Measurements from ENCODE around the gene LPXN. TPM values are rescaled to one million over a fixed set of nuclear protein-coding genes. Genes with fewer than 3 reads are reported as not detected.

Gene LPXN
- total RNA-seq, 1 donor from 2014 or later, result 138 TPM

GRCh38 chr11:58579192-58580129 lies 3.8 kb upstream of the LPXN start:
- intact Hi-C loops (cut with micrococcal nuclease), result loop anchor here (1.0 to 10.0 kb wide), 8 partner anchors 11 to 1233 kb away; partner anchors contain the start of genes MRPL16, SLC43A3 and STX3

- intact Hi-C loops (cut with micrococcal nuclease), result loop anchor here (1.0 to 10.0 kb wide), 20 partner anchors 10 to 1253 kb away; partner anchors contain the start of genes CLP1, FAM111A, MED19 and MRPL16
Observed at GRCh38 chr11:58578635-58579191, 3.1 kb upstream of the LPXN start, which contains the start of gene ZFP91. TSS of gene ZFP91 (plus strand) at chr11:58579063. CDS start at chr11:58579282, 219 bp downstream.

GRCh38 chr11:58578136-58578634 lies 2.5 kb upstream of the LPXN start:
- intact Hi-C loops (cut with micrococcal nuclease), result loop anchor here (1.0 to 10.0 kb wide), 19 partner anchors 53 to 1253 kb away; partner anchors contain the start of genes CLP1, FAM111A, MED19 and MRPL16

- intact Hi-C loops (cut with micrococcal nuclease), result loop anchor here (1.0 to 10.0 kb wide), 19 partner anchors 52 to 1252 kb away; partner anchors contain the start of genes CLP1, FAM111A, MED19 and MRPL16
Observed at GRCh38 chr11:58577555-58578135, 2.0 kb upstream of the LPXN start.

GRCh38 chr11:58576887-58577471 lies 1.3 kb upstream of the LPXN start:
- intact Hi-C loops (cut with micrococcal nuclease), result loop anchor here (1.0 to 10.0 kb wide), 5 partner anchors 98 to 1235 kb away; partner anchors contain the start of genes MRPL16, SLC43A3 and STX3

GRCh38 chr11:58574881-58575280 lies 775 bp downstream of the LPXN start:
- intact Hi-C loops (cut with micrococcal nuclease), result loop anchor here (2.0 to 10.0 kb wide), 6 partner anchors 46 to 1237 kb away; partner anchors contain the start of genes MRPL16, SLC43A3 and STX3

GRCh38 chr11:58573451-58574104 lies 2.1 kb downstream of the LPXN start:
- intact Hi-C loops (cut with micrococcal nuclease), result loop anchor here (1.0 to 10.0 kb wide), 4 partner anchors 47 to 1181 kb away; partner anchors contain the start of genes SELENOH and STX3

GRCh38 chr11:58572906-58573305 lies 2.8 kb downstream of the LPXN start:
- intact Hi-C loops (cut with micrococcal nuclease), result loop anchor here (1.0 to 10.0 kb wide), 2 partner anchors 832 to 1182 kb away; partner anchors contain the start of genes SELENOH and STX3

- intact Hi-C loops (cut with micrococcal nuclease), result loop anchor here (1.0 to 2.0 kb wide), 5 partner anchors 11 to 220 kb away; partner anchors contain the start of gene ZFP91
Observed at GRCh38 chr11:58567889-58568512, 7.7 kb downstream of the LPXN start.

- intact Hi-C loops (cut with micrococcal nuclease), result no loop called here
Observed at GRCh38 chr11:58564231-58564630, 11.4 kb downstream of the LPXN start.

GRCh38 chr11:58562375-58562800 lies 13.3 kb downstream of the LPXN start:
- intact Hi-C loops (cut with micrococcal nuclease), result no loop called here

- intact Hi-C loops (cut with micrococcal nuclease), result no loop called here
Observed at GRCh38 chr11:58561394-58562098, 14.1 kb downstream of the LPXN start.

- intact Hi-C loops (cut with micrococcal nuclease), result no loop called here
Observed at GRCh38 chr11:58560842-58561241, 14.8 kb downstream of the LPXN start.

GRCh38 chr11:58549644-58550043 lies 26.0 kb downstream of the LPXN start:
- intact Hi-C loops (cut with micrococcal nuclease), result no loop called here

GRCh38 chr11:58546841-58547240 lies 28.8 kb downstream of the LPXN start:
- intact Hi-C loops (cut with micrococcal nuclease), result no loop called here

- intact Hi-C loops (cut with micrococcal nuclease), result no loop called here
Observed at GRCh38 chr11:58531865-58532341, 43.8 kb downstream of the LPXN start.

GRCh38 chr11:58530236-58530635 lies 45.4 kb downstream of the LPXN start:
- intact Hi-C loops (cut with micrococcal nuclease), result no loop called here

- intact Hi-C loops (cut with micrococcal nuclease), result loop anchor here (10.0 kb wide), 1 partner anchor 1203 kb away; the partner anchor contains the start of gene TNKS1BP1
Observed at GRCh38 chr11:58527429-58527828, 48.2 kb downstream of the LPXN start.

All from T-helper 1 cell treated with Interleukin-12 subunit alpha and Interleukin-12 subunit beta and Interleukin-4 antibody, amounts not matched to agents 30 ng/mL and 1 ng/mL, for 36 hours (primary cell).